B cell (primary cell): ENCODE data around the gene MPC1. TPM values are rescaled to one million over a fixed set of nuclear protein-coding genes. Genes with fewer than 3 reads are reported as not detected.

Source experiments
- ATAC-seq: fragments of 200-7000 bp; cut with Tn5 transposase; one replicate; pipeline ENCODE4 v1.10.0; 2021; ENCODE audit warnings: low read depth, mild to moderate bottlenecking, moderate number of reproducible peaks, moderate library complexity
- CTCF ChIA-PET: fragments of 350-600 bp; sonication (Branson Sonifier 250); formaldehyde crosslinking; loops from one replicate; lab custom pipeline; 2021; ENCODE audit warnings: antibody characterized with exemption, inconsistent platforms; lab: Charles Lee
- POLR2A ChIA-PET: fragments of 350-600 bp; sonication (Branson Sonifier 250); formaldehyde crosslinking; loops from one replicate; lab custom pipeline; 2021; ENCODE audit warnings: antibody characterized with exemption; lab: Charles Lee
- DNase-seq: peaks from one replicate; pipeline ENCODE4 v3.0.0; 2013
- H2AFZ ChIP-seq: 2 replicates; pipeline ENCODE4 v1.6.1; 2012; ENCODE audit warnings: mild to moderate bottlenecking, low read depth, low read length; ENCODE audit not compliant: insufficient read depth, poor library complexity, severe bottlenecking
- H3K27ac ChIP-seq, 2 donors: 1 replicate in 1 of 2; 2 replicates in 1 of 2; pipeline ENCODE4 v1.5.1; 2012 to 2013; ENCODE audit warnings: low read length in 2 of 2, mild to moderate bottlenecking in 2 of 2, moderate library complexity in 1 of 2
- H3K27me3 ChIP-seq, 4 experiments: fragments of 200-600 bp in 1 of 4; sonication (generic) in 1 of 4; replicated peaks in 1 of 4; 1 replicate in 2 of 4; 2 replicates in 2 of 4; pipeline versions ENCODE4 v1.6.1 to v1.7.0; 2013 to 2016; ENCODE audit warnings: low read length in 3 of 4, mild to moderate bottlenecking in 2 of 4, mixed read lengths in 1 of 4, moderate library complexity in 1 of 4; ENCODE audit not compliant: insufficient read depth in 4 of 4, control insufficient read depth in 3 of 4; ENCODE audit errors: control extremely low read depth in 1 of 4
- H3K36me3 ChIP-seq, 2 experiments: replicated peaks in 1 of 2; 1 replicate in 1 of 2; 2 replicates in 1 of 2; pipeline versions ENCODE4 v1.6.1 to v1.7.1; 2013; ENCODE audit warnings: low read length in 1 of 2; ENCODE audit not compliant: insufficient read depth in 2 of 2, control insufficient read depth in 1 of 2; ENCODE audit errors: control extremely low read depth in 1 of 2, extremely low read depth in 1 of 2
- H3K4me1 ChIP-seq, 2 donors: fragments of 200-600 bp in 1 of 2; sonication (generic) in 1 of 2; 1 replicate in 1 of 2; 2 replicates in 1 of 2; pipeline versions ENCODE4 v1.5.1 to v1.6.1; 2013 to 2017; ENCODE audit warnings: low read length in 2 of 2; ENCODE audit not compliant: control insufficient read depth in 2 of 2, insufficient read depth in 2 of 2
- H3K4me2 ChIP-seq: replicated peaks from 2 replicates; pipeline ENCODE3; 2012; ENCODE audit warnings: mild to moderate bottlenecking, low read depth, low read length; ENCODE audit not compliant: poor library complexity, severe bottlenecking
- H3K4me3 ChIP-seq, 5 experiments: fragments of 200-600 bp in 1 of 5; sonication (generic) in 1 of 5; 1 replicate in 3 of 5; 2 replicates in 2 of 5; pipeline versions ENCODE4 v1.5.1 to v1.7.0; 2011 to 2016; ENCODE audit warnings: low read length in 4 of 5, mild to moderate bottlenecking in 4 of 5, low read depth in 2 of 5, control low read depth in 1 of 5, moderate library complexity in 1 of 5; ENCODE audit not compliant: insufficient read depth in 1 of 5; ENCODE audit errors: control extremely low read depth in 1 of 5, extremely low read depth in 1 of 5
- H3K79me2 ChIP-seq: fragments of 200-600 bp; sonication (generic); one replicate; pipeline ENCODE4 v1.6.0; 2016; ENCODE audit warnings: low read length; ENCODE audit not compliant: control insufficient read depth, insufficient read depth
- H3K9ac ChIP-seq: fragments of 200-600 bp; sonication (generic); 2 replicates; pipeline ENCODE4 v1.6.1; 2017; ENCODE audit warnings: mild to moderate bottlenecking, low read length, moderate library complexity
- H3K9me3 ChIP-seq, 3 donors: one replicate each; pipeline versions ENCODE4 v1.6.1 to v1.7.1; 2013; ENCODE audit warnings: low read length in 2 of 3; ENCODE audit not compliant: control insufficient read depth in 2 of 3, insufficient read depth in 1 of 3; ENCODE audit errors: control extremely low read depth in 1 of 3
- H4K20me1 ChIP-seq: 2 replicates; pipeline ENCODE4 v1.6.0; 2012; ENCODE audit warnings: mild to moderate bottlenecking, low read length; ENCODE audit not compliant: insufficient read depth, control insufficient read depth, poor library complexity, severe bottlenecking
- H3K27ac Mint-ChIP-seq: one replicate; pipeline ENCODE4 v1.8.0; 2021; ENCODE audit warnings: mixed read lengths
- H3K27me3 Mint-ChIP-seq: one replicate; pipeline ENCODE4 v1.8.0; 2021; ENCODE audit warnings: mixed read lengths
- H3K4me1 Mint-ChIP-seq: one replicate; pipeline ENCODE4 v1.8.0; 2021; ENCODE audit warnings: mixed read lengths
- H3K4me3 Mint-ChIP-seq: one replicate; pipeline ENCODE4 v1.8.0; 2021; ENCODE audit warnings: mixed read lengths
- H3K9me3 Mint-ChIP-seq: one replicate; pipeline ENCODE4 v1.8.0; 2022; ENCODE audit warnings: mixed read lengths; ENCODE audit not compliant: insufficient read depth
- EZH2 ChIP-seq: IDR thresholded peaks from 2 replicates; pipeline ENCODE4 v1.6.1; 2012; ENCODE audit warnings: borderline replicate concordance, low read depth, mild to moderate bottlenecking, moderate library complexity, low read length; ENCODE audit not compliant: insufficient read depth, poor library complexity, severe bottlenecking
- whole genome bisulfite sequencing: methylation state at CpG from one replicate; pipeline ENCODE4 v1.1.5; 2013; ENCODE audit warnings: missing lambda C conversion rate; ENCODE audit not compliant: insufficient coverage; 5-methylcytosine and 5-hydroxymethylcytosine counted together
- intact Hi-C: fragments of 100-400 bp; cut with micrococcal nuclease; formaldehyde crosslinking; loops from one replicate; pipeline ENCODE4 v1.10.0; 2022
- polyA plus RNA-seq: library from polyadenylated mRNA; depleted of rRNA; stranded (reverse); fragments of >200 nt; gene quantifications from 2 replicates; pipeline ENCODE4 v1.2.3, GENCODE V29; 2012
- total RNA-seq, 2 donors: library from RNA; stranded (reverse); fragments of 120-200 nt in 1 of 2; gene quantifications; 1 replicate in 1 of 2; 2 replicates in 1 of 2; pipeline versions ENCODE4 v1.2.3 to v1.2.4, GENCODE V29; 2013 to 2022
- TF ChIP-seq, protein P1 (sequence below): fragments of 200-600 bp; IDR thresholded peaks from one replicate; pipeline ENCODE4 v1.8.0; 2022; ENCODE audit warnings: antibody characterized with exemption, mild to moderate bottlenecking

Gene MPC1
- total and polyA plus RNA-seq, 2 donors (not counting 1 experiment from before 2014, with no cell fraction given), result 19.8 to 23.9 TPM

- Histone ChIP-seq H3K4me3 (no peak overlapping the region), H3K4me1 (peaks cover 7 to 11% of the 10 kb centered on the region in 2 donors), H3K36me3 (no peaks in the 10 kb centered on the region), H3K4me2 (no peak overlapping the region), H3K27ac (no peak overlapping the region), H3K27me3 (no peaks in the 10 kb centered on the region), H3K9ac (no peak overlapping the region), H3K9me3 (no peaks in the 10 kb centered on the region), H3K79me2 (peaks cover 6% of the 10 kb centered on the region), H2AFZ (no peak overlapping the region), H4K20me1 (no peaks in the 10 kb centered on the region)
- Mint-ChIP-seq H3K4me3 (no peak overlapping the region), H3K27me3 (no peaks in the 10 kb centered on the region), H3K27ac (no peak overlapping the region), H3K9me3 (no peaks in the 10 kb centered on the region), H3K4me1 (peaks cover 15% of the 10 kb centered on the region)
- DNase-seq (no peak), ATAC-seq (no peak)
- POLR2A ChIA-PET, result interaction anchor here (0.7 kb wide), 1 partner anchor 94 kb away, joined by 3 read pairs; no protein-coding TSS in a partner anchor
- CTCF ChIA-PET, result interaction anchor here (1.5 to 7.2 kb wide), 8 partner anchors 19 to 104 kb away, joined by 3 to 99 read pairs (median 11); no protein-coding TSS in a partner anchor
- TF ChIP-seq EZH2, result no peak
- TF ChIP-seq, protein P1, sequence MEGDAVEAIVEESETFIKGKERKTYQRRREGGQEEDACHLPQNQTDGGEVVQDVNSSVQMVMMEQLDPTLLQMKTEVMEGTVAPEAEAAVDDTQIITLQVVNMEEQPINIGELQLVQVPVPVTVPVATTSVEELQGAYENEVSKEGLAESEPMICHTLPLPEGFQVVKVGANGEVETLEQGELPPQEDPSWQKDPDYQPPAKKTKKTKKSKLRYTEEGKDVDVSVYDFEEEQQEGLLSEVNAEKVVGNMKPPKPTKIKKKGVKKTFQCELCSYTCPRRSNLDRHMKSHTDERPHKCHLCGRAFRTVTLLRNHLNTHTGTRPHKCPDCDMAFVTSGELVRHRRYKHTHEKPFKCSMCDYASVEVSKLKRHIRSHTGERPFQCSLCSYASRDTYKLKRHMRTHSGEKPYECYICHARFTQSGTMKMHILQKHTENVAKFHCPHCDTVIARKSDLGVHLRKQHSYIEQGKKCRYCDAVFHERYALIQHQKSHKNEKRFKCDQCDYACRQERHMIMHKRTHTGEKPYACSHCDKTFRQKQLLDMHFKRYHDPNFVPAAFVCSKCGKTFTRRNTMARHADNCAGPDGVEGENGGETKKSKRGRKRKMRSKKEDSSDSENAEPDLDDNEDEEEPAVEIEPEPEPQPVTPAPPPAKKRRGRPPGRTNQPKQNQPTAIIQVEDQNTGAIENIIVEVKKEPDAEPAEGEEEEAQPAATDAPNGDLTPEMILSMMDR, result no peak
- WGBS, result 100% methylated on average over 1 of the region's 4 CpGs
- intact Hi-C loops, result loop anchor here (10.0 kb wide), 1 partner anchor 745 kb away; the partner anchor contains the start of gene CCR6
These were observed 2.9 kb downstream of the MPC1 start for GRCh38 chr6:166379800-166380199.

- no peak overlapping the region for H3K27ac ChIP-seq
- intact Hi-C loops, result no loop called here
- CTCF ChIA-PET, result interaction anchor here (1.5 to 7.2 kb wide), 5 partner anchors 27 to 103 kb away, joined by 3 to 99 read pairs (median 3); no protein-coding TSS in a partner anchor
- POLR2A ChIA-PET, result interaction anchor here (0.7 kb wide), 1 partner anchor 93 kb away, joined by 3 read pairs; no protein-coding TSS in a partner anchor
- no peak for DNase-seq
- WGBS, result no CpG with 5 or more reads among the region's 1 CpG
- peaks cover 14% of the 10 kb centered on the region for H3K4me1 Mint-ChIP-seq
- H3K27me3 Mint-ChIP-seq, result no peaks in the 10 kb centered on the region
- H3K9me3 ChIP-seq, result no peaks in the 10 kb centered on the region
- H3K9me3 Mint-ChIP-seq, result no peaks in the 10 kb centered on the region
- H3K27ac Mint-ChIP-seq, result no peak overlapping the region
- H3K79me2 ChIP-seq, result peaks cover 6% of the 10 kb centered on the region
- no peak overlapping the region for H3K4me3 Mint-ChIP-seq
- H4K20me1 ChIP-seq, result no peaks in the 10 kb centered on the region
- H2AFZ ChIP-seq, result no peak overlapping the region
- no peak overlapping the region for H3K4me2 ChIP-seq
- no peak for TF ChIP-seq EZH2
- TF ChIP-seq, protein P1, result no peak
- no peaks in the 10 kb centered on the region for H3K36me3 ChIP-seq
- no peak overlapping the region for H3K4me3 ChIP-seq
- H3K9ac ChIP-seq, result no peak overlapping the region
- ATAC-seq, result no peak
- H3K4me1 ChIP-seq, result peaks cover 7 to 11% of the 10 kb centered on the region in 2 donors
- H3K27me3 ChIP-seq, result no peaks in the 10 kb centered on the region
These were observed 3.6 kb downstream of the MPC1 start for GRCh38 chr6:166379103-166379586.
